Tibial nerve (tissue), 3 donors: Measurements from ENCODE around the gene TACR2.

Experiments used
- POLR2A ChIP-seq, 2 donors: fragments of 450-650 bp; IDR thresholded peaks; one replicate each; pipeline ENCODE4 v1.6.1; 2017; ENCODE audit warnings: antibody characterized with exemption in 2 of 2, mild to moderate bottlenecking in 2 of 2, moderate library complexity in 2 of 2
- TF ChIP-seq, protein P1 (sequence below), 5 experiments: fragments of 200-600 bp in 3 of 5; fragments of 450-650 bp in 2 of 5; sonication (generic) in 3 of 5; IDR thresholded peaks; one replicate each; pipeline ENCODE4 v1.5.1; 2016 to 2019; ENCODE audit warnings: antibody characterized with exemption in 5 of 5, mild to moderate bottlenecking in 3 of 5, moderate library complexity in 2 of 5

GRCh38 chr10:69434169-69434568 is 17.5 kb upstream of the TACR2 start:
- no peak for TF ChIP-seq POLR2A (IDR thresholded peaks at IDR 0.05)
- TF ChIP-seq, protein P1, sequence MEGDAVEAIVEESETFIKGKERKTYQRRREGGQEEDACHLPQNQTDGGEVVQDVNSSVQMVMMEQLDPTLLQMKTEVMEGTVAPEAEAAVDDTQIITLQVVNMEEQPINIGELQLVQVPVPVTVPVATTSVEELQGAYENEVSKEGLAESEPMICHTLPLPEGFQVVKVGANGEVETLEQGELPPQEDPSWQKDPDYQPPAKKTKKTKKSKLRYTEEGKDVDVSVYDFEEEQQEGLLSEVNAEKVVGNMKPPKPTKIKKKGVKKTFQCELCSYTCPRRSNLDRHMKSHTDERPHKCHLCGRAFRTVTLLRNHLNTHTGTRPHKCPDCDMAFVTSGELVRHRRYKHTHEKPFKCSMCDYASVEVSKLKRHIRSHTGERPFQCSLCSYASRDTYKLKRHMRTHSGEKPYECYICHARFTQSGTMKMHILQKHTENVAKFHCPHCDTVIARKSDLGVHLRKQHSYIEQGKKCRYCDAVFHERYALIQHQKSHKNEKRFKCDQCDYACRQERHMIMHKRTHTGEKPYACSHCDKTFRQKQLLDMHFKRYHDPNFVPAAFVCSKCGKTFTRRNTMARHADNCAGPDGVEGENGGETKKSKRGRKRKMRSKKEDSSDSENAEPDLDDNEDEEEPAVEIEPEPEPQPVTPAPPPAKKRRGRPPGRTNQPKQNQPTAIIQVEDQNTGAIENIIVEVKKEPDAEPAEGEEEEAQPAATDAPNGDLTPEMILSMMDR (IDR thresholded peaks at IDR 0.05) = no peak
